ENCODE measurements around the gene HJV. TPM values are rescaled to one million over a fixed set of nuclear protein-coding genes. Genes with fewer than 3 reads are reported as not detected.

The HJV gene
- total and polyA plus RNA-seq, 2 of the 8 experiments (the other 6 are each of a cell fraction or from before 2014, with no cell fraction given): 0.32 to 0.70 TPM

DNA sequence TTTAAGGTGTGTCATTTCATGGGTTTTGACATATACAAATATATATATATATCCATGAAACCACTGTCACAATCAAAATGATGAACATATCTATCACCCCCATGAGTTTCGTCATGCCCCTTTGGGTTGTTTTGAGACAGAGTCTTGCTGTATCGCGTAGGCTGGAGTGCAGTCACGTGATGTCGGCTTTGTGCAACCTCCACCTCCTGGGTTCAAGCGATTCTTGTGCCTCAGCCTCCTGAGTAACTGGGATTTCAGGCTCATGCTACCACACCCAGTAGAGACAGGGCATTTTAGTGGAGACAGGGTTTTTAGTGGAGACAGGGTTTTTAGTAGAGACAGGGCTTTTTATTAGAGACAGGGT lies 8.0 kb downstream of the HJV start:
- H2BK12ac ChIP-seq (ENCODE audit: low read depth, low read length): no peak overlapping the region
- no peak overlapping the region for H2BK20ac ChIP-seq (ENCODE audit: low read length)
- H4K20me1 ChIP-seq (replicated peaks in 1 of 2; ENCODE audit: control insufficient read depth in 1 of 2, insufficient read depth in 2 of 2, low read length in 2 of 2): no peaks in the 10 kb centered on the region
- H2BK120ac ChIP-seq (replicated peaks; ENCODE audit: low read depth, low read length): no peak overlapping the region
- H3K23me2 ChIP-seq (ENCODE audit: low read depth, low read length): no peaks in the 10 kb centered on the region; the same call in 1 of the 2 replicates
- H3K4me1 ChIP-seq (replicated peaks in 1 of 4; ENCODE audit: control insufficient read depth in 3 of 4, insufficient read depth in 4 of 4, low read length in 3 of 4): peaks cover 0 to 2% (median 0%) of the 10 kb centered on the region in 4 experiments; a peak in 2 of 7 replicates
- FAIRE-seq (no peak), DNase-seq (ENCODE audit: low read depth in 1 of 2, low spot score in 2 of 2) (no peak)
- no peak overlapping the region for H3K23ac ChIP-seq (ENCODE audit: insufficient read length)
- H3K4me3 ChIP-seq (ENCODE audit: extremely low read depth in 1 of 4, insufficient read depth in 2 of 4, low read depth in 3 of 4, low read length in 4 of 4): no peak overlapping the region
- no peaks in the 10 kb centered on the region for H3K79me1 ChIP-seq (ENCODE audit: low read depth, low read length)
- no peak overlapping the region for H3K9ac ChIP-seq (replicated peaks in 1 of 4; ENCODE audit: extremely low read depth in 1 of 4, low read depth in 3 of 4, low read length in 3 of 4)
- no peak overlapping the region for H2BK15ac ChIP-seq (ENCODE audit: low read length)
- H2AFZ ChIP-seq (ENCODE audit: low read length): no peak overlapping the region
- H3K18ac ChIP-seq (ENCODE audit: extremely low read depth, low read length): no peak overlapping the region
- no peak overlapping the region for H3K56ac ChIP-seq (replicated peaks; ENCODE audit: insufficient read length, low read depth, low read length)
- H4K91ac ChIP-seq (replicated peaks; ENCODE audit: insufficient read length, low read length): peak overlapping the region; percentile 45
- no peak for TF ChIP-seq MAFK (IDR thresholded peaks at IDR 0.05; ENCODE audit: low read depth, low read length)
- TF ChIP-seq RBBP5 (IDR thresholded peaks at IDR 0.05; ENCODE audit: borderline replicate concordance, low read depth, low read length): no peak
- TF ChIP-seq JUN (IDR thresholded peaks at IDR 0.05; ENCODE audit: low read depth, low read length): no peak
- no peak for TF ChIP-seq NANOG (IDR thresholded peaks at IDR 0.05; ENCODE audit: insufficient read depth, low read depth, low read length, poor library complexity, severe bottlenecking)
- no peak for TF ChIP-seq RXRA (IDR thresholded peaks at IDR 0.05; ENCODE audit: insufficient read depth, low read depth, low read length)
- TF ChIP-seq ZNF274 (IDR thresholded peaks at IDR 0.05; ENCODE audit: borderline replicate concordance, extremely low read depth, low read length): no peak
- no peak overlapping the region for H3K4me2 ChIP-seq (ENCODE audit: insufficient read depth in 1 of 2, low read depth in 2 of 2, low read length in 2 of 2)
- ChIA-PET CTCF (ENCODE audit: partially characterized antibody) (interaction anchor here (1.2 kb wide), 1 partner anchor 23 kb away, joined by 4 read pairs; no protein-coding TSS in a partner anchor), POLR2A (ENCODE audit: partially characterized antibody) (interaction anchor here (1.6 kb wide), 1 partner anchor 38 kb away, joined by 7 read pairs; no protein-coding TSS in a partner anchor)
- H3K36me3 ChIP-seq (ENCODE audit: control insufficient read depth in 2 of 4, insufficient read depth in 4 of 4, low read length in 3 of 4): no peaks in the 10 kb centered on the region
- no peak overlapping the region for H4K5ac ChIP-seq (ENCODE audit: insufficient read length, low read depth, low read length)
- no peak overlapping the region for H3K14ac ChIP-seq (ENCODE audit: insufficient read length)
- no peaks in the 10 kb centered on the region for H3K9me3 ChIP-seq (ENCODE audit: insufficient read depth in 2 of 2, low read depth in 1 of 2, low read length in 1 of 2)
- no peak overlapping the region for H3K27ac ChIP-seq (ENCODE audit: low read depth, low read length)
- H2AK5ac ChIP-seq (ENCODE audit: low read depth, low read length): no peak overlapping the region
- no peak overlapping the region for H2BK5ac ChIP-seq (ENCODE audit: low read depth, low read length)
- WGBS, 2 experiments (ENCODE audit: extremely low coverage in 1 of 2, insufficient coverage in 1 of 2, insufficient read length in 1 of 2, insufficient replicate concordance in 2 of 2, low coverage in 1 of 2, low lambda C conversion rate in 2 of 2, missing lambda C conversion rate in 1 of 2): 90% methylated on average over 6 of the region's 6 CpGs; no CpG with 5 or more reads in 1 of the 2 experiments
- no peaks in the 10 kb centered on the region for H3K79me2 ChIP-seq (ENCODE audit: control insufficient read depth in 1 of 2, insufficient read depth in 2 of 2, low read length in 2 of 2)
- peaks cover 0 to 6% (median 4%) of the 10 kb centered on the region in 4 experiments; a peak in 2 of 7 replicates for H3K27me3 ChIP-seq (replicated peaks in 1 of 4; ENCODE audit: control insufficient read depth in 3 of 4, extremely low read depth in 1 of 4, insufficient read depth in 3 of 4, low read length in 3 of 4)
- H4K8ac ChIP-seq (ENCODE audit: extremely low read depth, insufficient read depth, low read length): no peak overlapping the region
- no peak overlapping the region for H3K4ac ChIP-seq (replicated peaks; ENCODE audit: insufficient read length, low read depth, low read length)
